WTC11 (cell line): ENCODE data around the gene SLC38A8.

Source experiments
- ATF3 ChIP-seq: sonication (generic); formaldehyde crosslinking; conservative IDR thresholded peaks from 2 replicates; pipeline ENCODE4 v1.8.1; 2022; ENCODE audit warnings: mild to moderate bottlenecking, missing genetic modification reagents
- CTCF ChIP-seq: fragments of 200-600 bp; IDR thresholded peaks from 2 replicates; pipeline ENCODE4 v1.8.0; 2022; ENCODE audit warnings: antibody characterized with exemption
- IRF1 ChIP-seq: sonication (generic); formaldehyde crosslinking; IDR thresholded peaks from 2 replicates; pipeline ENCODE4 v1.8.0; 2023; ENCODE audit warnings: missing genetic modification reagents
- JUN ChIP-seq: sonication (generic); formaldehyde crosslinking; IDR thresholded peaks from 2 replicates; pipeline ENCODE4 v1.8.0; 2023; ENCODE audit warnings: mild to moderate bottlenecking, missing genetic modification reagents
- MAX ChIP-seq: sonication (generic); formaldehyde crosslinking; IDR thresholded peaks from 2 replicates; pipeline ENCODE4 v1.8.0; 2022; ENCODE audit warnings: mild to moderate bottlenecking, missing genetic modification reagents
- NR3C1 ChIP-seq: sonication (generic); formaldehyde crosslinking; conservative IDR thresholded peaks from 2 replicates; pipeline ENCODE4 v1.8.1; 2023; ENCODE audit warnings: low read depth, mild to moderate bottlenecking, missing genetic modification reagents
- USF1 ChIP-seq: sonication (generic); formaldehyde crosslinking; IDR thresholded peaks from 2 replicates; pipeline ENCODE4 v1.8.0; 2022; ENCODE audit warnings: mild to moderate bottlenecking, missing genetic modification reagents
- USF2 ChIP-seq: sonication (generic); formaldehyde crosslinking; IDR thresholded peaks from 2 replicates; pipeline ENCODE4 v1.8.1; 2023; ENCODE audit warnings: mild to moderate bottlenecking, missing genetic modification reagents, moderate library complexity
- ZBTB21 ChIP-seq: sonication (generic); formaldehyde crosslinking; IDR thresholded peaks from 2 replicates; pipeline ENCODE4 v1.8.1; 2023; ENCODE audit warnings: mild to moderate bottlenecking, missing genetic modification reagents, borderline replicate concordance
- ZNF396 ChIP-seq: fragments of 250-450 bp; sonication (Bioruptor Pico); IDR thresholded peaks from 2 replicates; pipeline ENCODE4 v1.8.0; 2021; ENCODE audit warnings: mild to moderate bottlenecking, moderate library complexity, borderline replicate concordance
- ZNF416 ChIP-seq: fragments of 250-450 bp; sonication (Bioruptor Pico); IDR thresholded peaks from 2 replicates; pipeline ENCODE4 v1.9.0; 2021; ENCODE audit warnings: mild to moderate bottlenecking, inconsistent platforms

GRCh38 chr16:84042879-84043485 is 387 bp upstream of the SLC38A8 start:
- TF ChIP-seq MAX (CRISPR knock-in tag) (no peak), ZNF416 (CRISPR knock-in tag) (no peak), NR3C1 (CRISPR knock-in tag) (no peak), ZNF396 (CRISPR knock-in tag) (no peak), CTCF (no peak), ZBTB21 (no peak), JUN (no peak), USF2 (CRISPR knock-in tag) (no peak), USF1 (CRISPR knock-in tag) (no peak), IRF1 (no peak), ATF3 (CRISPR knock-in tag) (no peak)
